GM10847 (cell line): Measurements from ENCODE around the gene FMNL2.

Source experiments
- POLR2A ChIP-seq: IDR thresholded peaks from 2 replicates; pipeline ENCODE4 v1.6.1; 2011; ENCODE audit not compliant: insufficient read length; ENCODE audit errors: extremely low read depth

Gene FMNL2

DNA sequence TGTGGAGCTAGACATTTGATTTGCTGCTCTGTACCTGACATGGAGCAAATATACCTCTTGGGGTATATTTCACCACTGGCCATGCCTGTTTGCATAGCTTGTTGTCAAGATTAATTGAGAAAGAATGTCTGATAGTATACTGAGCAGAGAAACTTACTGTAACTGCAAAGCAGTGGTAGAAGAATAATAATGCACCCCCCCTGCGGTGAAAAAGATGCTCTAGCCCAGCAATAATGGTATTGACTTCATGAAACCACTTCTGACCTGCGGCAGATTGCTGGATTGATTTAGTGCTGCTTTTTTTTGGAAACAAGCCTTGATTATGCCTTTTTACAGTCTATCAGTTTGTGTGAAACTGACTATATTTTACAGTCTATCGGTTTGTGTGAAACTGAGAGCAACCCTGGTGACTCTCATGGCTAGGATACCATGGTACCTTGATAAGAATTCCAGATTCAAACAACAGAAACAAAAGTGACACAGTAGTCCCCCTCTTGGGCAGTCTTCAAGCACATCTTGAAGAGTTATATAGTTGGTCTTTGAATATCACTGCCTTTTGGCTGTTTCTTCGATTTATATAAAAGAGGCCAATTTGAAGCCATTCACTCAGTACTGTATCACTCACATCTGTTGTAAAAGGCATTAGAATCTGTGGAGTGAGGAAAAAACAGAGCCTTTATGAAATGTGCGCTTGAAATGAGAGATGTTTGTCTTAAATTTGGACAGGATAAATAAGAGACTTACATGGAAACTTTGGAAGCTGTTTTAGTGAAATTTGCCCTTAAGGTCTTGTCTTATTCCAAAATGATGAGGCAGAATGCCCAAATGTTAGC, 102.5 kb downstream of the FMNL2 start:
- TF ChIP-seq POLR2A: no peak

GRCh38 chr2:152440049-152440448, 105.1 kb downstream of the FMNL2 start:
- no peak for TF ChIP-seq POLR2A

DNA sequence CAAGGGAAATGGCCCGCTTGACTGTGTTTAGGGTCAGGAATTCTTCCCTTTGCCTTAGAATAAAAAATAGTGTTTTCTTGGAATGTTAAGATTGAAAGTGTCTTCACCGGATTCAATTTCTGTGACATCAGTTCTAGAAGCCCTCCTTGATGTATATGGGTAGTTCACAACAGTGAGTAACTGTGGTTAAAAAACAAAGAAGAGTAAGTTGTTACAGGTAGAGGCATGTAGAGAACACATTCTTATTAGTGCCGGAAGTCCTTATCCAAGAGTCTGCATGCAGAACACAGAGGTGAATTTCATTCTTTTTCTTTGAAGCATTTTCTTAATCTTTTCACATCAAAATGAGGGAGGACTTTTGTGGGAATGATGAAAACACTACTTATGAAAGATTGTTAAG, 105.5 kb downstream of the FMNL2 start:
- TF ChIP-seq POLR2A: no peak

DNA sequence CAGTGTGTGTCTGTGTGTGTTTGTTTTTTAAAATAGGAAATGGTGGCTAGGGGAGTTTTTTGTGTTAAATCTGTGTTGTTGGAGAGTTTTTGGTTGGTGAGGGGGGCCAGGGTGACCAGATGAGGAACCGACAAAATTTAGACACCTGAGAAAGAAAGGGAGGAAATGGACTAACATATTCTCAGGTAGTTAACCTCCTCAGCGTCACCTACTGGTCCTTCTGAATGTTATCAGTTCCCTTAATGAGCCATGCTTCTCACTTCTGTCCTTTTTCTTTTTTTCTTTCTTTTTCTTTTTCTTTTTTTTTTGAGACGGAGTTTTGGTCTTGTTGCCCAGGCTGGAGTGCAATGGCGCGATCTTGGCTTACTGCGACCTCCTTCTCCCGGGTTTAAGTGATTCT, 107.0 kb downstream of the FMNL2 start:
- TF ChIP-seq POLR2A: no peak

GRCh38 chr2:152443771-152444170, 108.8 kb downstream of the FMNL2 start:
- TF ChIP-seq POLR2A: no peak

DNA sequence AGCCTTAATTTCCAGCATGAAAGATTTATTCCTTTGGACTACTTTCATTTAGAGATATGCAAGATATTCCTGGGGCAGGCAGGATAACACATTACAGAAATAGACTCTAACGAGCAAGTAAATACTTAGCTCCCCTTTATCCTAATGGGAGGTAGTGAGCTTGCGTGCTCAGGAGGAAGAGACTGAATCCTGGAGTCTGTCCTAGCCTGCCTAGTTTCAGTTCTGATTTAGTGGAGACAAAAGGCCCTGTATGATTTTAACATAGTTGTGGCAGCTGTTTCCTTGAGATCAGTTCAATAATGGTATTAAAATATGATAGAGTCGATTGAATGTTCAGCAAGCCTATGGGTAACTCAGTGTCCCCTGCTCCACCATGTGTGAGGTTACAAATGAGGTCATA, 109.5 kb downstream of the FMNL2 start:
- no peak for TF ChIP-seq POLR2A

- no peak for TF ChIP-seq POLR2A
Measured at GRCh38 chr2:152445375-152445774, 110.4 kb downstream of the FMNL2 start.

DNA sequence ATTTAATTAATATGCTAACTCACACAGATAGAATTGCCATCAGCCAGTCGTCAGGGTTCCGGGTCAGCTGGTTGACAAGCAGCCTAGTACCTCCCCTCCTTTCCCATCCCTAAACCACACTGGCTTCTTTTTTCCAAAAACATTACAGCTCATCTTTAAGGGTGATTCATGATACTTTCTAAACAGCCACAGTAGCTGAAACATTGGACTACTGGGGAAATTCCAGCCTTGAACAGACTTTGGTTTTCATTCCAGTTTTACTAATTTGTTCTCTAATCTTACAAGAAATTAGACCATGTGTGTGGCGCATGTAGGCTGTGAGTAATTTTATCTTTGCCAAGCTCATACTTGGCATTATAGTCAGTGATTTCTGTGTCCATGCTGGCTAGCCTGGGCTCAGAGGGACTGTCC, 110.8 kb downstream of the FMNL2 start:
- TF ChIP-seq POLR2A: no peak

DNA sequence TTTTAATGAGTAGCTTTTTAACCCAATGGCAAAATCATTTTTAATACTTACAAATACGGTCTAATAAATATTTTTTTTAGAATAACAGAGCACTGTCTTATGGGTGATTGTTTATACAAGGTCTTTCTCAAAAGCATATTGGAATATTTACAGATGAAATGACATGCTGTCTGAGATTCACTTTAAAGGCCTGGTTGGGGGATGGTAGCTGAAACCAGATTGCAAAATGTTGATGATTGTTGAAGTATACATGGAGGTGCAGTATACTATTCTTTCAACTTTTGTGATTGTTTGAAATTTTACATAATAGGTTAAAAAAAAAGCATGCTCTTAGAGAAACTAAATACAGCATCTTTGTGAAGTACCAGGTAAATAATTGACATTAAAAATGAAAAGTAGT, 111.2 kb downstream of the FMNL2 start:
- TF ChIP-seq POLR2A: no peak

- TF ChIP-seq POLR2A: no peak
Measured at GRCh38 chr2:152447897-152448296, 112.9 kb downstream of the FMNL2 start.

GRCh38 chr2:152448606-152449005, 113.6 kb downstream of the FMNL2 start:
- TF ChIP-seq POLR2A: no peak

- TF ChIP-seq POLR2A: no peak
Measured at GRCh38 chr2:152449578-152449977, 114.6 kb downstream of the FMNL2 start.

- TF ChIP-seq POLR2A: no peak
Measured at GRCh38 chr2:152450176-152450575, 115.2 kb downstream of the FMNL2 start.

DNA sequence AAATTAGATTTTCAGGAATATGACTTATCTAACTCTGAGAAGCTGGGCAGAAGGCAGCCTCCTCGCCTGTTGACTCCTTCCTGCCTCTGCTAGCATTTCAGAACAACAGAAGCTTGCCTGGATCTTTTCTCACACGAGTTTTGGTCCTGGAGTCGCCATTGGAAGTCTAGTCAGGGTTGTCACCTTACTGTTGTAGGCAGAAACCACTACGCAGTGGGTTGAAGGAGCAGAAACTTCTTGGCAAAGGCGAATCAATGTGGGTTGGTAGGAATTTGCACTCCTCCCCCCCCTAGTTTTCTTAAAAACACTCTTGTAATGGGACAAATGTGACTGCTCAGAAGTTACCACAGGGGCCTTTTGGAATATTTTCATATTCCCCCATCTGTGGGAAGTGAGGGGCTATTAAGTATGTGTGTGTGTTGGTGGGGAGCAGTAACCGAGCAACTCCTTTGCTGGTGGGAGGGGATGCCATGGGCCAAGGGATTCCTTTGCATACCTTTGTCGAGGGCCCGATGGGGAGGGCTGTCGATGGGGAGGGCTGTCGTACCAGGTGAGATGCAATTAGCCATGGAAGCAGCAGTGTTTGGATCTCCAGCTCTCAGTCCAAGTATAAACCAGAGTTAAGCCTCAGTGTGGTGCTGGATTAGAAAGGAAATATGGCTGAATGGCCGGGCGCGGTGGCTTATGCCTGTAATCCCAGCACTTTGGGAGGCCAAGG, 117.4 kb downstream of the FMNL2 start:
- no peak for TF ChIP-seq POLR2A

GRCh38 chr2:152453129-152453911, 118.3 kb downstream of the FMNL2 start:
- no peak for TF ChIP-seq POLR2A

GRCh38 chr2:152454371-152454770, 119.4 kb downstream of the FMNL2 start:
- no peak for TF ChIP-seq POLR2A

- TF ChIP-seq POLR2A: no peak
Measured at GRCh38 chr2:152454960-152455359, 120.0 kb downstream of the FMNL2 start.
